Measurements from ENCODE around the gene HYLS1.
"Not testable (repeated sequence)": the region's sequence is repeated elsewhere in the genome, so short reads cannot be mapped to it uniquely, and the experiment has no call there.

The HYLS1 gene, protein sequence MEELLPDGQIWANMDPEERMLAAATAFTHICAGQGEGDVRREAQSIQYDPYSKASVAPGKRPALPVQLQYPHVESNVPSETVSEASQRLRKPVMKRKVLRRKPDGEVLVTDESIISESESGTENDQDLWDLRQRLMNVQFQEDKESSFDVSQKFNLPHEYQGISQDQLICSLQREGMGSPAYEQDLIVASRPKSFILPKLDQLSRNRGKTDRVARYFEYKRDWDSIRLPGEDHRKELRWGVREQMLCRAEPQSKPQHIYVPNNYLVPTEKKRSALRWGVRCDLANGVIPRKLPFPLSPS

DNA sequence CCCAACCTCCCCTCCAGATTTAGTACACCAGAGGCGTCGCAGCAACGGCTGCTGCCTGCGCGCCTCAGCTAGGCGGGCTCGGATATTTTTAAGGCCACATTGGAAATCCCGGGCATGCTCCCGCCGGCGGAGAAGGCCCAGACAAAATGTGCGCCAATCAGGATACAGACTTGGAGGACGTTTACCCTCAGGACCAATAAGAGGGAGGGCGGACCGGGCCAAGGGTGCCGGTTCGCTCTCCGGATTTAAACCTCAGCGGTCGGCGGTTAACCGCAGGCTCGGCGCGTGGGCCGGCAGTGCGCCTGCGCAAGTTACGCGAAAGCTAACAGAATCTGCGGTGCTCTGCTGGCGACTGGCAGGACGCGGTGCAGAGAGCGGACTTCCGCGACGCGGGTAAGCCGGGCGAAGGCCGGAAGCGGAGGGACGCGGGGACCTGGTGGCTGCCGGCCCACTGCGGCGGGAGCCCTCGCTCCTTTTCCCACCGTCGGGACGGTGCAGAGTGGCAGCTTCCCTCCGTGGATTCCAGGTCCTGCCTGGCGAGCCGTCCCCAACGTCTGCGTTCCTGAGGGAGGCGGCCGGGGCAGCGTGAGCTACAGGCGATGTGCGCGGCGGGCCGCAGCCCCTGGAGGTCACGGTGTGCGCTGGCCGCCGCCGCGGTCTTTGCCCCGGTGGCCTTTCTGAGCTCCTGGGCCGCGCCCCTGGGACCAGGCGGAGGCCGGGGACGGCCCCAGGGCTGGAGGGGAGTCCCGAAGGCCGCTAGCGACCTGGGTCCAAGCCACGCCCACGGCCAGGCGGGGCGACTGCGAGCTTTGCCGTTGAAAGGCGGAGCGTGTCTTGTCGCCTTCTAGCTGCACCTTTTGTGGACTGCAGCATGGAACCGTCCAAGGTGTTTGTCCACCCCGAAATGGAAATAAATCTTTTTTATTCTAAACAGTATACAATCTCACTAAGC lies at the start of gene HYLS1:
HYLS1 (plus strand) TSS at position 296 of the 952 bp plus-strand sequence. CDS start 11,701 bp downstream, outside the sequence.
- DNase-seq = peak; percentile 94

DNA sequence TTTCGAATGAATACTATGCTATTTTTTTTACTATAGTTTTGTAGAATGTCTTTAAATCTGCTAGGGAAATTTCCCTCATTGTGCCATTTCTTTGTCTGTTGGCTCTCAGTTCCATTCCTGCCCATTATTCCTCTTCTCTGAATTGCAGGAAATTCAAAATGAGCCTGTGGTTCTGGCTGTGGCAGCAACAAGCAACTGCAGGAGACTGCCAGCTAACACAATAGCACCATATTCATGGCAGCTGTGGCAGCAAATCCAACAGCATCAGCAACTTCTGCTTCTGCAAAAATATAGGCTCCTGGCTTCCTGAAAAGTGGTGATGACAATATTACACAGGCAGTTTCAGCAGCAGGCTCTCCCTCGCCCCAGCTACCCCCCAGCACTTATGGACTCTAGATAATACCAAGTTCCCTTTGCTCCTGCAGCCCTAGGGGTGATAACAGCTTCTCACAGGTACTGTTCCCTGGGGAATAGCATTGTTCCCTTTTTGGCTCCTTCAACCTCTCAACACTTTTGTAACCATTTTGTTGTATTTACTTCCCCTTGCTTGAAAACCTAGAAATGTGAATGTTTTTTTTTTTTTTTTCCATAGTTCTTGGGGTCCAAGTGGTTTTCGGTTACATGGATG lies 45.0 kb upstream of the HYLS1 start:
- no peak for DNase-seq

DNA sequence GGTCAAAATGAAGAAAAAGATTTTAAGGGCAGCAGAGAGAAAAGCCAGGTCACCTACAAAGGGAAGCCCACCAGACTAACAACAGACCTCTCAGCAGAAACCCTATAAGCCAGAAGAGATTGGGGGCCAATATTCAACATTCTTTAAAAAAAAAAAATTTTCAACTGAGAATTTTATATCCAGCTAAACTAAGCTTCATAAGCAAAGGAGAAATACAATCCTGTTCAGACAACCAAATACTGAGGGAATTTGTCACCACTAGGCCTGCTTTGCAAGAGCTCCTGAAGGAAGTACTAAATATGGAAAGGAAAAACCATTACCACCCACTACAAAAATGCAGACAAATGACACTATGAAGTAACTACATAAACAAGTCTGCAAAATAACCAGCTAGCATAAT lies 41.3 kb upstream of the HYLS1 start:
- DNase-seq = no peak

DNA sequence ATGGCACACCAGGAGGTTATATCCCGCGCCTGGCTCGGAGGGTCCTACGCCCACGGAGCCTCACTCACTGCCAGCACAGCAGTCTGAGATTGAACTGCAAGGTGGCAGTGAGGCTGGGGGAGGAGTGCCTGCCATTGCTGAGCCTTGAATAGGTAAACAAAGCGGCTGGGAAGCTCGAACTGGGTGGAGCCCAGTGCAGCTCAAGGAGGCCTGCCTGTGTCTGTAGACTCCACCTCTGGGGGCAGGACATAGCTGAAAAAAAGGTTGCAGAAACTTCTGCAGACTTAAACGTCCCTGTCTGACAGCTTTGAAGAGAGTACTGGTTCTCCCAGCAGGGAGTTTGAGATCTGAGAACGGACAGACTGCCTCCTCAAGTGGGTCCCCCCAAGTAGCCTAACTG lies 29.8 kb upstream of the HYLS1 start:
- DNase-seq = not testable (repeated sequence)

DNA sequence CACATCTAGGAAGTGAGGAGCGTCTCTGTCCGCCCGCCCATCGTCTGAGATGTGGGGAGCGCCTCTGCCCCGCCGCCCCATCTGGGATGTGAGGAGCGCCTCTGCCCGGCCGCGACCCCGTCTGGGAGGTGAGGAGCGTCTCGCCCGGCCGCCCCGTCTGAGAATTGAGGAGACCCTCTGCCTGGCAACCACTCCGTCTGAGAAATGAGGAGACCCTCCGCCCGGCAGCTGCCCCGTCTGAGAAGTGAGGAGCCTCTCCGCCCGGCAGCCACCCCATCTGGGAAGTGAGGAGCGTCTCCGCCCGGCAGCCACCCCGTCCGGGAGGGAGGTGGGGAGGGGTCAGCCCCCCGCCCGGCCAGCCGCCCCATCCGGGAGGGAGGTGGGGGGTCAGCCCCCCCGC lies 24.7 kb upstream of the HYLS1 start:
- DNase-seq = not testable (repeated sequence)

DNA sequence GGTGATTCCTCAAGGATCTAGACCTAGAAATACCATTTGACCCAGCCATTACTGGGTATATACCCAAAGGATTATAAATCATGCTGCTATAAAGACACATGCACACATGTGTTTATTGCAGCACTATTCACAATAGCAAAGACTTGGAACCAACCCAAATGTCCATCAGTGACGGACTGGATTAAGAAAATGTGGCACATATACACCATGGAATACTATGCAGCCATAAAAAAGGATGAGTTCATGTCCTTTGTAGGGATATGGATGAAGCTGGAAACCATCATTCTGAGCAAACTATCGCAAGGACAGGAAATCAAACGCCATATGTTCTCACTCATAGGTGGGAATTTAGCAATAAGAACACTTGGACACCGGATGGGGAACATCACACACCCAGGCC lies 22.1 kb upstream of the HYLS1 start:
- DNase-seq = not testable (repeated sequence)

DNA sequence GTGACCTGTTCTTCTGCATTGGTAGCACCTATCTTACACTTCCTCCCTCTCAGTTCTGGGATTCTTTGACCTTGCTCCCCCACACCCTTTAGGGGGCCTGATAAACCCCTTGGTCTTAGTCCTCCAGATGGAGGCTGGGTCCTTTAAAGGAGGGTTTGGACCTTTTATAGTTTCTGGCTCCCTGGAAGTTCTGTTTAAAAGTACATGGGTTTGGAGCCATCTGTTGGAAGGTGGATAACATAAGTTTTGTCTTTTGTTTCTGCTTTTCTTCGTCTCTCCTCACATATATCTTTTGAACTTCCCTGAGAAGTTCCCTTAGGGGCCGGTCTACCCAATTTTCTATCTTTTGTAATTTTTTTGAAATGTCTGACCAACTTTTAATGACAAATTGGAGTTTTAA lies 17.9 kb upstream of the HYLS1 start:
- no peak for DNase-seq

DNA sequence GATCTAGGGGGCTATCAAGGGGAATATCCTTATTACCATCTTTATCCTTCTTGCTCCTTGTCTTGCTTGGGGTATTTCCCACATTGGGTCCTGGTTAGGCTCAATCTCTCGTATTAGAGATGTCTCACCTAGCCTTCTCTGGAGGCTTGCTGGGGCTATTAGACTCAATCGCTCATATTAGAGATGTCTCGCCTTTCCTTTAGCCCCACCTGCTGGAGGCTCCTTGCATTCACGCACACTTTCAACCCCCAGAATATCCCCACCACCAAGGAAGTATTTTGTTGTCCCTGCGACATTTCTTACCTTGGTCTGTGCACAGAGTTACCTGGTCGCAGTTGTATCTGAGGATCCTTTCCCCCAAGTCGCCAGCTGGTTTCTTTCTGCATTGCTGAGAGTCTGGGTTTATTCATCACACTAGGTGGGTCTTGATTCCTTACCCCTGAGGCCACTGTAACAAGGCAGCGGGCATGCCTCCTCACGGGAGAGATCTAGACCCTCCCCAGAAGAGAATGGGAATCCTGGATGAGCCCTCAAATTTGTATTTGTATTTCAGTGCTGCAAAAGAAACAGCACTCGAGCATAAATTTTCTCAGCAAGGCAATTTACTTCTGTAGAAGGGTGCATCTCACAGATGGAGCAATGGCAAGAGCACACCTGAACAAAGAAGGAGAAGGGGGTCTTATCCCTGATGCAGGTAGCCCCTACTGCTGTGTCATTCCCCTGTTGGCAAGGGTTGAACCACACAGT lies 15.9 kb upstream of the HYLS1 start:
- no peak for DNase-seq

DNA sequence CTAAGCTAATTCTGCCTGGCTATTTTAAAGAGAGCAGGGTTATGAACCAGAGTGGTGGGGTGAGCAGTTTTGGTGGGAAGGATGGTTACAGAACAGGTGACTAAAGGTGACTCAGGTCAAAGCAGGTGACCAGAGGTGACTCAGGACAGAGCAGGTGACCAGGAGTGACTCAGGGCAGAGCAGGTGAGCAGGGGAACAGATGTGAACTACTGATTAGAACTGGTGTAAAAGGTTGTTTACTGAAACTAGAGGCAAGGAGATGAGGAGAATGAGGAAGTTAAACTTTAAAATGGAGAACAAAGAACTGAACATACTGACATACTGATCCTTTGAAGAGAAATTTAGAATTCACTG lies 15.4 kb upstream of the HYLS1 start:
- no peak for DNase-seq

DNA sequence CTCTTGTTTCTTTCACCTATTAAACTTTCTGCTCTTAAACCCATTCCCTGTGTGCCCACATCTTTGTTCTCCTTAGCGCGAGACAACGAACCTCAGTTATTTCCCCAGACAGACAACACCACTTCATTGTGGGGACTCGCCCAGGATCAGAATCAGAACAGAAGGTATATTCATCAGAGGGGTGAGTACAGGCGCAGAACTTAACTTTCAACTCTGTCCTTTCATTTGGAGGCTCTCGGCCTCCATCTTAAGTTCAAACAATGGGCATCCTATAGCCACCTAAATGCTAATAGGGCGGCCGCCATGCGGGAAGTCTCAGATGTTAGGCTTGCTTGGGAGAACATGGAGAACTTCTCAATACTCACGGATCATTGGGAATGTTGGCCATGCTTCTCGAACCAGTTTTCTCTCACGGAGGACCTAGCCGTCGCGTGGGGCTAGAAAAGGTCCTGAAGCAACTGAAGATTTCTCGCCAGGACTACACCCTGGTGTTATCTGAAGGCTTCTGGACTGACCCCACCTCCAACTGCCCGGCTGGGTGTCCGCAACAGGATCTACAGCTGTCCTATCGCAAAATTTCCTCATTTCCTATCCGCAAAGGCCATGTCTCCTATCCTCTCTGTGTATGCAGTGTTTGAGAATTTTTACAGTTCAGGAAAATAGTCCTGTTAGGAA lies 13.4 kb upstream of the HYLS1 start:
- DNase-seq = no peak

DNA sequence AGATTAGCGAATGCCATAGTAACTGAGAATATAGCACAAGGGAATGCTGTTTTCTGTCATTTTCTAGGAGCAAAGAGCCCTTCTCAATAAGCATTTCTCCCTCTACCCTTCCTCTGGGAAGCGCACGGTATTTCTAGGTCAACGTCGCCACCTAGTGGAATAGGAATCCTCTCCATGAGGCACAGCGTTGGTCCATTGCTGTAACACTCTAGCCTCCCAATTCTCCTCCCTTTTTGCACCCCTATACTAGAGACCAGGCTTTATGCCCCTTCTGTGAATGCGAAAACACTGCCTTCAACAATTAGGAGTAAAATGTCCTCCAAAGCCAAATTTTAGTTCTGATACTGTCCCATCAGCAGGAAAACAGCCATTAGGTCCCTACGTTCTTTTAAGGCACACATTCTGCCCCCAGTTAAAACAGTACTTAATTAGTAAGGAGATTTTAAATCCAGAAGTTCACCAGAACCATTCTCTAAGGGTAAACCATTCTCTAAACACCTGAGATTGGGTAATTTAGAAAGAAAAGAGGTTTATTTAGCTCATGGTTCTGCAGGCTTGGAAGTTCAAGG lies 12.8 kb upstream of the HYLS1 start:
- peak; percentile 82 for DNase-seq

DNA sequence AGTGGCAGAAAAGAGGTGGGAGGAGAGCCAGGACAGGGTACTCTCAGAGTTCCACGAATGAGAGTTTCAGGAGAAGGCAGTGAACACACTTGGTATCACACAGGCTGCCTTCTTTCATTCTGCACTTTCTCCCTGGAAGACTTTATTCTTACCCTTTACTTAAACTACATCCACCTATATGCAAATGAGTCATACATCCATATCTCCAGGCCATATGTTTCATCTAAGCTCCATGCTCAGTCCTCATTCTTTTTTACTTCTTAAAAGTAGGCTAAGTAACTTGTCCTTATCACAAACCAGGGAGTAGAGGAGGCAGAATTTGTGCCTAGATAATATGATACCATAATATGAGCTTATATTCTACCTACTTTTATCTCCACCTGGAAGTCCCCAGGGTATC lies 6.2 kb upstream of the HYLS1 start:
- no peak for DNase-seq

DNA sequence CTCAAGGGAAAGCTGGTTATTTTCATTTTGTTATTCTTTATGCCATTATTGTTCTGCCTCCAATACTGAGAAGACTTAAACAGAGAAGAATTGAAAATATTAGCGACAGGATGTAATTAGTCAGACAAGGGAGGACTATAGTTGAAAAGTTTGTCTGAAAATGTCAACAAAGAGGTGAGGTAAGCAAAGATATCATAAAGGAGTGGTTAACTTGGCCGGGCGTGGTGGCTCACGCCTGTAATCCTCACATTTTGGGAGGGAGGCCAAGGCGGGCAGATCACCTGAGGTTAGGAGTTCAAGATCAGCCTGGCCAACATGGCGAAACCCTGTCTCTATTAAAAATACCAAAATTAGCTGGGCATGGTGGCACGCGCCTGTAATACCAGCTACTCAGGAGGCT lies 4.1 kb upstream of the HYLS1 start:
- DNase-seq = no peak

DNA sequence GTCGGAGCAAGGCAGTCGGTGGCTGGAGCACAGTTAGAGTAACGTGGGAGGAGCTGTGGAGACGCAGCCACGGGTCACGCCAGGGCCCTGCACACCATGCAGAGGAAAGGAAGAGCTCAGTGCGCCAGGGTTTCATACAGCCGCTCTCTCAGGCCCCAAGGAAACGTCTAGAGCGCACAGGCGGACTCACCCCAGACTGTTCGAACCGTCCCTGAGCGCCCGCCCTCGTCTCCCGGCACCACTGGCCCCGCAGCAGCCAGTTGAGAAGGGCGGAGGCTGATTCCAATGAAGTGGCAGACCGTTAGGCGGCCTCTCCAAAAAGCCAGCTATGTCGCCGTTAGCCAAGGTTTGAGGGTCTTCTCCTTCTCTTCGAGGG lies 483 bp upstream of the HYLS1 start:
- DNase-seq = peak; percentile 67

DNA sequence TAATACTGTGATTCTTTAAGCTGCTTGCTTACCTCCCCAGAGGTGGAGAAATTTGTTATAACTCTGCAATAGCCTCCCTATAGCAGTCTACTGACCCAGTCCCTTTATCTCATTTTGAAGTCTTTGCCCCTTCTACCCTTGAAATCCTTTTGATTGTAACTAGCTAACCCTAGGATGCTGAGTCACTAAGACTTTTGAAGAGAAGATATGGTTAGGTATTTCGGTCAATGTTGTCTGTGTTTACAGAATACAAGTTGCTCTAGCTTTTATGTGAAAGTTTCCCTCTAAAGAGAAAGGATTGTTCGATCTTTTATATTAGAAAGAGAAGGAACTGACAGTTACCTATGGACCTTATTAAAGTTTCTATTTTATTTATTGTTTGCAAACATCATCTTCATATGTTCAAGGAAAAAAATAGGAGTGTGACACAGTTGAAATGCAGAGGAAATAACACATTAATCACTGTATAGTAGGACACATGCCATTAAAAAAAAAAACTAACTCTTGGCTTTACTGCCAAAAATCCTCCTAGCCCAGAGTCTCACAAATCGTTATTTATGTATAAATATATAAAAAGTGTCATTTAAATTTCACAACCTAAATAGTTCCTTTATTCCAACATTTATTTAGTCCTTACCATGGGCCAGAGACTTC lies 3.1 kb downstream of the HYLS1 start:
- DNase-seq = no peak

DNA sequence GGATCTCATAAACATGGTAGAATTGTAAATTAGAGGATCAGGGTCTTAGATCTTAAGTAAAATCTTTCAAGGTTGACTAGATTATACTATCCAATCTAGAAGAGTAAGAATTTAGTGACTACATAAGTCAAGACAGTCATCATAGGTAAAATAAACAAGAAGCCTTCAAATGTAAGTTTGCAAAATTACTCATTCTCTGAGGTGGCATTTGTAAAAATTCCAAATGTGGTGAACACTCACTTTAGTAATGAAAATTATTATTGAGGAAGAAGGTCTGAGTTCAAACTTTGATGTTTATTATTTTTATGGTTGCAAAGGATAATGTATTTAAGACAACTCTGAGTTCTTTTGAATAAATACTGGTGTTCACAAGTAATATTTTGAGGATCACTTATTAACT lies 4.6 kb downstream of the HYLS1 start:
- no peak for DNase-seq

DNA sequence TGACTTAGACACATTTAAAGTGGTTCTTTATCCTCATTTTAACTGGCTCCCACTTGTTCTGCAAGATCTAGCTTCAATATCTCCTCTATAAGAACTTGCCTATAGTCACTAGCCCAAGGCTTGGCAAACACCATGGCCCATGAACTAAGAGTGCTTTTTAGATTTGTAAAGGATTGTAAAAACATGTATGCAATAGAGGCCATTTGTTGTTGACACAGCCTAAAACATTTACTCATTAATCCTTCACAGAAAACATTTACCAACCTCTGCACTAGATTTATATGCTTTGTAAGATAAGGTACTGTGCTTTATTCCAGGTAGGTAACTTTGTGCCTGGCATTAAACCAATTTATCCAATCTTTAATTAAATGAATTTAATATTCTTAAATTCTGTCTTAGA lies 5.5 kb downstream of the HYLS1 start:
- DNase-seq = no peak

DNA sequence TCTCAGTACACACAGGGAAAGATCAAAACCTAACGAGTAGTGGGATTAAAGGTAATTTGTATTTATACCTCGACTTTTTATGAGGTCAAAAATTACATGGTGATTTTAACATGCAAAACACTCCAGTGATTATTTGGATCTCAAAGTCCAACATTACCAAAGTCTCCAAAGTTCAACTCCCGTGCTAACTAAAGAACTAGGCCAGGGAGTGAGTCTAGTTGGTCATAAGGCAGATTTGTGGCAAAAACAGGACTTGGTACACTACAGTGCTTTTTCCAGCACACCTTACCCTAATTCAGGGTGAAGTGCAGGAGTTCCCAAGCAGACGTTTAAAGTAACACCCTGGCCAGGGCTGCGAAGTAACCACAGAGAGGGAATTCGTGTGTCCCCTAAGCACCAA lies 14.4 kb downstream of the HYLS1 start:
- DNase-seq = no peak

DNA sequence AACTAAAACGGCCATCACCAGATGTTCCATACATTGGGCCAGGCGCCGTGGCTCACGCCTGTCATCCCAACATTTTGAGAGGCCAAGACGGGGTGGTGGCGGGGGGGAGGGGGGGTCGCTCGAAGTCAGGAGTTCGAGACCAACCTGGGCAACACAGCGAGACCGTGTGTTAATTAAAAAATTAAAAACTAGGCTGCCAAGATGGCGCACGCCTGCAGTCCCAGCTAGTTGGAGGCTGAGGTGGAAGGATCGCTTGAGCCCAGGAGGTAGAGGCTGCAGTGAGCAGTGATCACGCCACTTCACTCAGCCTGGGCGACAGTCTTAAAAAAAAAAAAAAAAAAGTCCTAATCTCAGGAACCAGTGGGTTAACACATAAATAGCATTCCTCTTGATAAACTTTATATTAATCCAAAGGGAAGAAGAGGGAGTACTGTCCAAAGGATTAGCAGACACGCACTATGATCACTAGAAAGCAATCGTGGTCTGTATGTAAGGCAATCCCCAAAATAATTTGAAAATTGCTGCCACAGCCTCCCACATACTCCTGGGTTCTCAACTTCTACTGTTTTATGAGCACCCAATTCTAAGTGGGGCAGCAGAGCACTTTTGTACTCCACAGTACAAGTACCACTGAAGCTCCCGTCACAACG lies 14.9 kb downstream of the HYLS1 start:
- no peak for DNase-seq

DNA sequence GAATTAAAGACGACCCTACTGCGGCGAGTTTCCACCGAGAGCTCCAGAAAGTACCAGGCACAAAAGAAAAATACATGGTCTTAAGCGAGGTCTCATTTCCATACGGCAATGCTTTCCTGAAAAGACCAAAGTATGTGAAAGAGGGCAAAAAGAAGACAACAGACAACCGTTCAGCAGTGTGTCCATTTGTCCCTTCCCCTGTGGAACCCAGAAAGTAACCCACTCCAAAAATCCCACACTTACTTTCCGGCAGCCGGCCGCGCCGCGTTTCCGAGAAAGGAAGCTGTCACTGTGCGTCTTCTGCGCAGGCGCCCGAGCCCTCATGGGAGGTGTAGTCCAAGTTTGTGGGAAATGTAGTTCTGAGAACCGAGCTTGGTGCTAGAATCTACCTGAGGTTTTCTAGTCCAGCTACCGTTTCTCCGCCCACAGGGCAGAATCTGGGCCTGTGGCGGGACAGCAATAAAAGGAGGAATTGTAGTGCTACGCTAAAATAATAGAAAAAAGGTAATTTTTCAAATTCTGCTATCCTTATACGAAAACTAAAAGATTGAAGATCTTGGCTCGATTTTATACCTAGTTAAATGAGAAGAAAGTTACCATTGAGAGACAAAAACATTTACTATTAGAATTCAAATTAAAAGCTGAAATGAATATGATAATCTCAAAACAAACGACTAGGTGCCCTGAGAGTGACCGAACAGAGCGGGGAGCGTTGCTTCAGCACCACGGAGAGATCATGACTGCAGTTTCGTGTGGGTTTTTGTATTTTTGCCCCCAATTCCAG lies 15.7 kb downstream of the HYLS1 start, which contains the start of gene PUS3:
PUS3 (minus strand) TSS at position 280 of the 784 bp plus-strand sequence. CDS start 6,922 bp downstream, outside the sequence.
- peak; percentile 87 for DNase-seq
